Subcutaneous adipose tissue (tissue), 4 donors: ENCODE results near the gene NR3C2. TPM values are rescaled to one million over a fixed set of nuclear protein-coding genes. Genes with fewer than 3 reads are reported as not detected.

Experiments used
- CTCF ChIP-seq: fragments of 450-650 bp; IDR thresholded peaks from one replicate; pipeline ENCODE4 v1.5.1; 2016; ENCODE audit warnings: low read depth, mild to moderate bottlenecking, control low read depth, antibody characterized with exemption, moderate library complexity
- total RNA-seq, 4 donors: library from RNA; depleted of rRNA; stranded (reverse); fragments of >200 nt; gene quantifications; one replicate each; pipeline ENCODE4 v1.1.0, GENCODE V29; 2016

The NR3C2 gene
- total RNA-seq, 4 donors from 2014 or later = 7.5 to 17.0 (median 8.9) TPM

GRCh38 chr4:148092316-148093014 lies 349.7 kb downstream of the NR3C2 start:
- TF ChIP-seq CTCF = no peak

- no peak for TF ChIP-seq CTCF
Observed at GRCh38 chr4:148091896-148092295, 350.3 kb downstream of the NR3C2 start.

GRCh38 chr4:148090503-148091476 lies 351.4 kb downstream of the NR3C2 start:
- TF ChIP-seq CTCF = no peak

- TF ChIP-seq CTCF = no peak
Observed at GRCh38 chr4:148090029-148090428, 352.2 kb downstream of the NR3C2 start.

GRCh38 chr4:148089624-148090023 lies 352.6 kb downstream of the NR3C2 start:
- no peak for TF ChIP-seq CTCF

- TF ChIP-seq CTCF = no peak
Observed at GRCh38 chr4:148081745-148082144, 360.5 kb downstream of the NR3C2 start.

GRCh38 chr4:148081267-148081666 lies 360.9 kb downstream of the NR3C2 start:
- TF ChIP-seq CTCF = no peak
